GM12874 (cell line): ENCODE data around the gene NRXN3.

Experiments used
- CTCF ChIP-seq: IDR thresholded peaks from 2 replicates; pipeline ENCODE4 v1.5.1; 2011; ENCODE audit warnings: low read depth, mild to moderate bottlenecking, control low read depth, low read length, moderate library complexity; ENCODE audit not compliant: insufficient read depth

The NRXN3 gene

GRCh38 chr14:78921856-78922255 lies 751.7 kb downstream of the NRXN3 start:
- TF ChIP-seq CTCF, result no peak

- no peak for TF ChIP-seq CTCF
Observed at GRCh38 chr14:78927261-78927660, 757.1 kb downstream of the NRXN3 start.

GRCh38 chr14:78933166-78933565 lies 763.0 kb downstream of the NRXN3 start:
- TF ChIP-seq CTCF, result no peak

GRCh38 chr14:78933948-78934524 lies 763.9 kb downstream of the NRXN3 start:
- TF ChIP-seq CTCF, result no peak

- TF ChIP-seq CTCF, result no peak
Observed at GRCh38 chr14:78946949-78947348, 776.8 kb downstream of the NRXN3 start.

GRCh38 chr14:78947681-78948080 lies 777.5 kb downstream of the NRXN3 start:
- TF ChIP-seq CTCF, result no peak

- TF ChIP-seq CTCF, result no peak
Observed at GRCh38 chr14:78950649-78951048, 780.5 kb downstream of the NRXN3 start.
